NCI-H2227 (cell line): ENCODE results near the gene CCRL2.
"Not testable (repeated sequence)": the region's sequence is repeated elsewhere in the genome, so short reads cannot be mapped to it uniquely, and the experiment has no call there.

Experiments used
- DNase-seq: peaks from one replicate; lab custom pipeline; 2025; ENCODE audit not compliant: unreplicated experiment; lab: John Stamatoyannopoulos, UW

CCRL2 gene

DNA sequence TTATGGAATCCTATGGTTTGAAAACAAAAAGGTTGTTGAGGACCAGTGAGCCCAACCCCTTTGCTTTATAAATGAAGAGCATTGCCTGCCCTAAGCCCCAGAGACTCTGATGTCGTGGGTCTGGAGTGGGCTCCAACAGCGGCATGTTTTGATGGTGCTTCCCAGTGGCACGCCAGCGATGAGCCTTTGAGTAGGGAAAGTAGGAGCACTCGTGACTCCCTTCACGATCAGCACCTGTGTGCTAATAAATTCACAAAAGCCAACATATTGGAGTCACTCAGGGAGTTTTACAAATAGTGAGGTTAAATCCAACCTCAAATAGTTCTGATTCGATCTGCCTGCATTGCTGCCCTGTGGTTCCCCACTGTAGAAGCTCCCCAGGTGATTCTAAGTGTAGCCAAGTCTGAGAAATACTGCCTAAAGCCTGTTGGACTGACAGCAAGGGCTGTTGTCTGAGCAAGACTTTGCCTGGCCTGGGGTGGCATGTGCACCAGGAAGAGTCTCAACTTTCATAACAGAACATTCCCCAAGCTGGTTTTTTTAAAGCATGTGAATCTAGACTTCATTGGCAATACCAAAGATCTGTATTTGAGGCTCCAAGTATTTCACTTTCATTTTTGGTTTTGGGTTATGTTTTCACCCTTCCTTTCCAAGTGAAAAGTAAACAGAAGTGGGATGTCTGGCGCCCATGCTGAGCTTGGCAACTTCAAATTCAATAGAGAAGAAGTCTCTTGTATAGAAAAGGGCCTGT lies 26.4 kb upstream of the CCRL2 start:
- no peak for DNase-seq

DNA sequence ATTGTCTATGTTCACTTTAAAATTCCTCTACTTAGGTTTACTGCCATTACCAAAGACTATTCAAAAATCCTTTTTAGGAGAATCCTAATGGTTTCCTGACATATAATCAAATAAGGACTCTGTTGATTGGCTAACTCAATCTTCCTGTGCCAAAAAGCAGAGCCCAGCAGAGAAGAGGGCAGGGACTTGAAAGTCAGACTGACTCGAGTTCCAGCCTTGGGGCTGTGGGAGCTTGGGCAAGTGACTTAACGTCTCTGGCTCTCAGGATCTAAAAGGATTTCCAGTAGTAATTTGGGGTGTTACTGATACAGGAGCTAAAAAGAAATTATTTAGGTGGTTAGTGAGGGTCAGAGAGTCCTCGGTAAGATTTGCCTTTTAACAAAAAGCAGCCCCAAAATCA lies 25.4 kb upstream of the CCRL2 start:
- DNase-seq: no peak

DNA sequence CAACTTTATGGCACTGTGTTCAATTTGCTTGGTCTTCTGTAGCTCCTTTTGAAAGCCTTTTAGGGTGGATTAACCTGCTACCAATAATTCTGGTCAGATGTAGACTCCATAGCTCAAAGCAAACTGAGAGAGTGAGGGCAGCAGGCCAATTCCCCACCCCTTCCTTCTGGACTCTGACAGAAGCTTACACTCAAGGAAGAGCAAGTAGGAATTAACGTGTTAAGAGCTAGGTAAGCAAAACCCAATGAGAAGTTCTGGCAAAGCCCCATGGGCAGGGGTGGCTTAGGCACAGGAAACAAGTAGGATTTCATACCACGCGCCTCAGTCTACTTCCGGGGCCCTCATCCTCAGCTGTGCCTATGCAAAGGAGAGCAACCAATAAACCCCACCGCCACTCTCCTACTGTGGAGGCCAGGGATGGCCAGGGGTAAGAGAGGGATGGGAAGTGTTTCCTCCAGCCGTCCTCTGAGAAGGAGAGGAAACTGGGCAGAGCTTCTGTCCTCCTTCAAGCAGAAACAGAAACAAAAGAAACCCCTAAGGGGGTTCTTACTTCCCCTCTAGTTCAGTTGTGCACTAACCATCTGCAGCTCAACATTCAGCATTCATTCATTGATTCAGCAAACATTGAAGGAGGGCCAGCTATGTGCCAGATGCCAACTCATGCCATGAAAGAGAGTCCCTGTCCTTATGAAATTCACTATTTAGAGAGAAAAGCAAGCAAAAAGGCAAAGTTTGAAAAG lies 23.7 kb upstream of the CCRL2 start:
- no peak for DNase-seq

DNA sequence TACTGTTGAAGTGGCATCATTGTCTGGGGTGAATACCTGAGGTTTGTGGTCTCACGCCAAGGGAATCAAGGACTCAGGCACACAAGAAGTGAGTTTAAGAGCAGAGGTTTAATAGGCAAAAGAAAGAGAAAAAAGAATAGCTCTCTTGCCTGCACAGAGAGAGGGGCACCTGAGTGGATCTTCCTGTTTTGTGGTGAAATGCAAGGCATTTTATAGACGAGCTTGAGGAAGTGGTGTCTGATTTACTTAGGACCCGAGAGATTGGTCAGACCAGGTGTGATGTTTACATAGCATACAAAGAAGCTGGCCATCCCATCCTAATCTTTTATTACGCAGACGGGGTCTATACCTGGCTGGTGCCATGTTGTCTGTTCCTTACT lies 23.1 kb upstream of the CCRL2 start:
- no peak for DNase-seq

DNA sequence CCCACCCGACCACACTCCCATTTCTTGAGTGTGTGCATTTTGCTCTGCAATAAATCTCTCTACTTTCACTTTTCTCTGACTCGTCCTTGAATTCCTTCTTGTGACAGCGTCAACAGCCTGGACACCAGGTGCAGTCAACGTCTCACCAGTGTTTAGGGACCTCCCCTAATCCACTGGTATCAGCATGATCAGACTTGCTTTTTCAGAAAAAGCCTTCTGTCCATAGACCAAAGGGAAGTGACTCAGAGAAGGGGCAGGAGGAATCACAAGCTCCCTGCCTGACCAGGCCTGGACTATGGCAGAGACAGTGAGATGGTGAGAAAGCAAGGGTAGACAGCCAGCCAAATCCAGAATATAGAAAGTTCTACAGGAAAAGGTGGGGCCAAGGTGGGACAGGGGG lies 20.9 kb upstream of the CCRL2 start:
- no peak for DNase-seq

DNA sequence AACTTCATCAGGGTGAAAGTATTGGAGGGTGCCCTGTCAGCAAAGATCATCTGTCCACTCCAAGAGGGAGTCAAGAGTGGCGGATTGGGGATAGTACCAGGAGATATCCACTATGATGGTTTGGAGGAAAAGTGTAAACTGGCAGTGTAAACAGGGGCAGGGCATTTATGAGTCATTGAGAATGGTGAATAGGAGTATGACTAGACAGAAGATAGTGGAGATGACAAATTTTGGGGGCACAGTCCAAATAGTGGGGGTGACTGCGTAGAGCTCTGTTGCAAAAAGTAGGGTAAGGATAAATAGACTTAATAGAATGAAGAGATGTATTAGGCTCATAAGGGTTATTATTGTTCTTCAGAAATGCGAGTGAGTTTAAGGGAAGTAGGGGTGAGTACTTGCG lies 18.2 kb upstream of the CCRL2 start:
- DNase-seq: not testable (repeated sequence)

DNA sequence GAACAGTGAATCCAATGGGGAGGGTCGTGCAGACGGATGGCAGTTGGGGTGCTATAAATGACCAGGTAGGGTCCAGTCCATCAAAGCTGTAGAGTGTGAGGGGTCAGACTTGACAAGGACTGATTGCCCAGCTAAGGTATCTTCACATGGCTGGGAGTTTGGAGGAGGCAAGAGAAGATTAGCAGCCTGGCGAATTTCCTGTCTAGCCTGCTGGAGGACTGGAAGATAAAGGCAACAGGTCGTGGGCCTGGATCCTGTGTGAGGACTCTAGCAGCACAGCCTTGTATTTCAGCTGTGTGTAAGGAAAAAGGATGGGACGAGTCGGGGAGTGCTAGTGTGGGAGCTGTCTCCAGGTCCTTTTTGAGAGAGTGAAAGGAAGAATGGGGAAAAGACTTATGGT lies 17.8 kb upstream of the CCRL2 start:
- DNase-seq: no peak

DNA sequence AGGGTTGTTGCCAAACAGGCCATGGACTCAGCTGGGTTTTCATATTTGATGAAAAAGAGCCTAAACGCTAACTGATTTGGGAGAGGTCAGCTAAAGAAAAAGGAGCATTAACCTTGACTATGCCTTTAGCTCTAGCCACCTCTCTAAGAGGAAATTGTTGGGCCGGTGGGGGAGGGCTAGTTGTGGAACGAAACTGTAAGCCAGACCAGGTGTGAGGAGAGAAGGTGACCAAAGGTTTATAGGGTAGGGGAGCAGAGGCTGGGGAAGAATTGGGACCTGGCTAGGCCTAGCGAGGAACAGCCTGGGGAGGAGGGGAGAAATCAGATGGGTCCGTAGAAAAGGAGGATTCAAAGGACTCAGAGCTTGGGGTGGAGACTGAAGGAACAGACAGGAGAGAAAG lies 15.5 kb upstream of the CCRL2 start:
- DNase-seq: not testable (repeated sequence)

DNA sequence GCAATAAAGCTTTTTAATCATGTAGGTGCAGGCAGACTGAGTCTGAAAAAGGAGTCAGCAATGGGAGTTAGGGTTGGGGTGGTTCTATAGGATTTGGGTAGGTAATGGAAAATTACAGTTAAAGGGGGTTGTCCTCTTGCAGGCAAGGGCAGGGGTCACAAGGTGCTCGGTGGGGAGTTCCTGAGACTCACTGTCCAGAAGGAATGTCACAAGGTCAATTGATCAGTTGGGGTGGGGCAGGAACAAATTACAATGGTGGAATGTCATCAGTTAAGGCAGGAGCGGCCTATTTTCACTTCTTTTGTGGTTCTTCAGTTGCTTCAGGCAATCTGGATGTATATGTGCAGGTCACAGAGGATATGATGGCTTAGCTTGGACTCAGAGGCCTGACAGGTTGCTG lies 14.0 kb upstream of the CCRL2 start:
- no peak for DNase-seq

DNA sequence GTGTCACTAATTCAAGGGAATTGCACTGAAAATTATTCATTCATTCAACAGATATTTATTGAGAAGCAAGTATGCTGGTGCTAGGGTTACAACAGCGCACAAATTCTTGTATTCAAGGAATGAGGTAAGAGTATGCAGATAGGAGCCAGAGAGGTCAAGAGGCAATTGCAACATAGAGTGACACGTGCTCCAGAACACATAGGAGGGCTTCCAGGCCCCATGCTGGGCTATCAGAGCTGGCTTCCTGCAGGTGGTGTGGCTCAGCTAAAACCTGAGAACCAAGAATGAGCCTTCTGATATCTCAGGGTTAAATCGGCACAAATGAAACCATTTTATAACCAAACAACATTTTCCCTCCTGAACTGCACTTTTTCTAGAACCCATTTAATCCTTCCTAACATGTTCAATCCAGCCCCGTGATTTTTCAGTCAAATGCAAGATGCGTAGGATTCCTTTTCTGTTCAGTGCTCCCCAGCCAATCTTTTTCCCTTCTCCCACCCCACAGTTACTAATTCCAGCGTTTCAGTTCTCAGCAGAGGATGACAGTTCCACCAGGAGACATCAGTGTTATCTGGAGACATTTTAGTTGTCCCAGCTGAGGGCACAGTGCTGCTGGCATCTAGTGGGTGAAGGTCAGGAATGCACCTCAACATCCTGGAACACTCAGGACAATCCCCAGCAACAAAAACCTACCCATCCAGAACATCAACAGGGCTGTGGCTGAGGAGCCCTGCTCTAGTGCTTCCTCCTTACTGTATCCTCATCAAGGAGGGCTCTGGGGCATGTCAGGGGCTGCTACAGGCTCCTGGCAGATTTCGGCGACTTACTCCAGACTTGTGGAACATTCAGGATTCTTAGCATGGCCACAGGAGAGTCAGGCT lies 13.3 kb upstream of the CCRL2 start:
- DNase-seq: no peak

DNA sequence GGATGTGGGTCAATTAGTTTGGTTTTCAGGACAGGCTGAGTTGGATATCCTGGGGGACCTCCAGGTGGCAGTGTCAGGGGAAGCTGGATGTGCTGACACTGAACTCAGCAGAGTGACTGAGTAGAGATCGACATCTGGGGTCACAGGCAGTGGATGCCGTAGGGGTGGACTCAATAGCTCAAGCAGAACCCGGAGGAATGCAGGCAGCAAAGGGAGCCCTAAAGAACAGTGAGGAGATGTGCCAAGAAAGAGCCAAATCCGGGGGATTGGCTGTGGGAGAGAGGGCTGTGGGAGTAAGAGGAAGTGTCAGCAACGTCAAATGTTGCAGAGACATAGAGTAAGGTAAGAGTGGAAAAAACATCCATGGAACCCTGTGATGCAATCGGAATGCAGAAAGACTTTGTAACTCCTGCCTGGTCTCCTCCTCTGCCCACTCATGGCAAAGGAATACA lies 11.8 kb upstream of the CCRL2 start:
- DNase-seq: no peak

DNA sequence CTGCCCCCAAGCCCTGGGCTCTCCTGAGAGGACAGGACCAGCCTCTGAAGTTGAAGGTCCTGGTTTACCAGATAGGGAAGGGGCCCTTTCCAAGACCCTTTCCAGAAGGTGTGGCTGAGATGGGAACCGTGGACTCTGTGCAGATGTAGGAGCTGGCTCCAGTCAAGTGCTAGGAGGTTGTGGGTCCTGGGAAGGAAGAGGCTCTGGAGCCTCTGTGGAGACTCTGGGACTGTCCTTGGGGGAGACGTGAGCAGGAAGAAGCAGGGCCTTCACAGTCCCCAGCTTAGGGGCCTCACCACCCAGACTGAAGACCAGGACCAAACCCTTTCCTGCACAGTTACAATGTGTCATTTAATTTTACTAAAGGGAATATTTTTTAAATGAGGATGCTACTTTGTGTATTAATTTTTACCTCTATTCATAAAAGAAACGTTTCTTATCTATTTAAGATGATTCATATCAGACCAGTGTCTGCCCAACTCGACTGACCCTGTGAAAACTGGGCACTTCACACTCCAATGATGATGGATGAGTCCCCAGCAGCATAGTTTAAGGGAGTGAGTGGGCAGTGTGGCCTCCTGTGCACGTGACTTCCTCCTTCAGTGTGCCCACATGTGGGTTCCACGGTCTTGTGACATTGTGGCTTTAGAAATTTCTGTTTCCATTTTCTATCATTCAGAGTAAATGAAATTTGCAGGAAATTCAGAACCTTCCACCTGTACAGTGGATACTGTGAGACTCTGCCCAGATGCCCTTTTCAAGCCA lies 11.1 kb upstream of the CCRL2 start:
- DNase-seq: no peak

DNA sequence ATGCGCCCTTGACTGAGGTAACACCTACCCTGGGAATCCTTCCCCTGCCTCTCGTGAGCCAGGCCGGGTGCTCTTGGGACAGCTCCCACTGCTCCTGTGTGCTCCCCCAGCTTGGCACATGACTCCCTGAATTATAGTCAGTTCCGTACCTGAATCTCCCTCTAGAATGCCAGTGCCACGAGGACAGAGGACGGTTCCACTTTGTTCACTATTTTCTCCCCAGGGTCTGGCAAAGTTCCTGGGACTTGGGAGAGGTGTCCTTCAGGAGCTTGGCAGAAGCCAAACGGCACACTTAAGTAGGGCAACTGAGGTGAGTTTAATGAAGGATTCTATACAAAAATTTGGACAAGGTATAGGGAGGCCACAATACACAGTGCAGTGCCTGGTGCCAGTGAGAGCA lies 9.9 kb upstream of the CCRL2 start:
- DNase-seq: no peak

DNA sequence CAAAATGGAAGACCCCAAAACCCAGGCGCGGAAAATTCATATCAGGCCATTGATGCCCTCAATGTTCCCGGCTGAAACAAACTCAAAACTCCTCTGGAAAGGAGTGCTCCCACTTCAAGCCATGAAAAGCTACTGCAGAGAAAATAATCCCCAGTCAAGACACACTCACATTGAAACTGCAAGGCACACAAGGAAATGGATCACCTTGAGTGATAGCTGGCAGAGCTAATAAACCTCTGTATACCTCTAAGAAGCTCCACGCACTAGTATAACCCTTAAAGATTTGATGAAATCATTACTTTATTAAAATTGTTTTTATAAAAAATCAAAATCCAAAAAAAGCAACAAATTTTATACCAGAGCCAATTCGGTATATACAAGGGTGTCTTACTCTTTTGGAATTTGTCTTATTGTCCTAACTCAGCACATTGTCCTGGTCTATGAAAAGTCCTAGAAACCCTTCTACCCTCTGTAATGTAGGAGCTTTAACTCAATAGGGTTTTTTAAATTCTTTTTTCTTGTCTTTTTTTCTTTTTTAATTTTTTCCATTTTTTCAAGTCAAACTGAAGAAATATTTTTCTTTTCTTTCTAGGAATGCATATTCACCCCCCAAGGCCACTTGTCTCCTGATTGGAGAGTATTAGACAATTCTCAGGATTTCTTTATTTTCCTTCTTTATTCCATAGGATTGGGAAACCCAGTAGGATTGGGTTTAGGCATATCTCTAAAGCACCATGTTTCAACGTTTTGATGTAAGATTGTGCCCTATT lies 8.7 kb upstream of the CCRL2 start:
- no peak for DNase-seq

DNA sequence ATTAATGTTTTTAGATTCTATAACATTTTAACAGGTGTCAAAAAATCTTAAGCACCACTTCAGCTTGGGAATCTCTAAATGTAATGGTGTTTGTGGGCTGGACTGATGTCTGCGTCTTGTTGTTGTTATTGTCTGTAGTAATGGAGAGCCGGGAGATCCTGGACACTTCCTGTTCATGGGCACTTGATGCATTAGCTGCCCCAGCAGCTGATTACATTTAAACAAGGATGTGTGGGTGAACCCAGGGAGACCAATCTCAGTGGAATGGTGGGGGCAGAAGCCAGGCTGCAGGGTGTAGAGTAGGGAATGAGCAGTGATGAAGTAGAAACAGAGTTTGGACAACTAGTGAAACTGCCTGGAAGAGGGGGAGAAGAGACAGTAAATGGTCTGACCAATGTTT lies 8.0 kb upstream of the CCRL2 start:
- DNase-seq: no peak

DNA sequence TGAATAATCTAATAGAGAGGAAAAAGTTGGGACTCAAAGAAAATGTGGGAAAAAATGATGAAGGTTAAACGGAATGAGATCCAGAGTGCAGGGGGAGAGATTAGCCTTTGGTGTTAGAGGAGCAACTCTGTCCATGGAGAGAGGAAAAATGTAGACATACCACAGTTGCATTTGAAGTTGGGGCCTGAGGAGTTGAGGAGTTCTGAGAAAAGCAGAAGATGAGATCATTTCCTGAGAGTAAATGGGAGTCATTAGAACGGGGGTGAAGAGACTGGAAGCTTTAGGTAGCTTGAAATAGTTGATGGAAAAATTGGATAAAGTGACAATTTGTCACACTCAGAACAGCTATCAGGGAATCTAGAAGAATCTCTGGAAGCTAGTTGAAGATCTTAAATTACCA lies 7.5 kb upstream of the CCRL2 start:
- DNase-seq: no peak

DNA sequence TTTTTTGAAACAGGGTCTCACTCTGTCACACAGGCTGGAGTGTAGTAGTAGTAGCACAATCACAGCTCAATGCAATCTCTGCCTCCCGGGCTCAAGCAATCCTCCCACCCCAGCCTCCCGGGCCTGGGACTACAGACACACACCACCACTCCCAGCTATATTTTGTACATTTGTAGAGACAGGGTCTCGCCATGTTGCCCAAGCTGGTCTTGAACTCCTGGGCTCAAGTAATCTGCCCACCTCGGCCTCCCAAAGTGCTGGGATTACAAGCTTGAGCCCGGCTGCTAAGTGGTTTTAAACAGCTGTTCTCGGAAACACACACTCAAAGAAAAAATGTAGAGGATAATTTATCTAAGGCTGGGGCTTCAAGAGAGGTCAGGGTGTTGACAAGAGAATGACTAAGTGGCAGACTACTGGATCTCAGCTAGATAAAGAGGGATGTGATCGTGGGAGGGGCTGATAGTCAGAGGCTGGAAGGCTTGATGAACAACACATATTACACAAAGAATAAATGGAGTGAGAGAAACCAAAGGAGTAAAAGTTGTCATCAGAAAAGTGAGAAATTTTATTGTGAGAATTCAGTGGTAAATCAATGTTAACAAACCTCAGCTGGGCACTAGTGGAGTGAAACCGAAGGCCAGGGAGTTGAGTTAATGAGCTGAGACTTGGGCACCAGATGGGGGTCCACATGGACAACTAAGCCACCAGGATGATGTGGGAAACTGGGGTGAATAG lies 6.9 kb upstream of the CCRL2 start:
- peak; percentile 61 for DNase-seq

DNA sequence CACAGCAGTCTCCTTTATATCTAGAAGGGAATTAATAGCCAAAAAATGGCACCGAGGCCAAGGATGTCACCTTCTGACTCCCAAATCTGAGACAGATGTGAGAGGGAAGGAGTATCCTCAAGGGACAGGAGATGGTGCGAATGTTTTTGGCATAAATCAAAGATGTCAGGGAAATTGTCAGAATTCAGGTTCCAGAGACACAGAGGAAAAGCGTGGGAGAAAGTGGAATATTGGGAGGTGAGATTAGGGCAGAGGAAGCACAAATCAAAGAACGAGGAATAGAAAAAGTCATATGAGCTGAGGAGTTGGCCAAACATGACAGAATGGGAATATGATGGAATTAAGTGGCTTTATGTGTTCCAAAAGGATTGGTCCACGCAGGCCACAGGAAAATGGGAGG lies 6.2 kb upstream of the CCRL2 start:
- DNase-seq: no peak

DNA sequence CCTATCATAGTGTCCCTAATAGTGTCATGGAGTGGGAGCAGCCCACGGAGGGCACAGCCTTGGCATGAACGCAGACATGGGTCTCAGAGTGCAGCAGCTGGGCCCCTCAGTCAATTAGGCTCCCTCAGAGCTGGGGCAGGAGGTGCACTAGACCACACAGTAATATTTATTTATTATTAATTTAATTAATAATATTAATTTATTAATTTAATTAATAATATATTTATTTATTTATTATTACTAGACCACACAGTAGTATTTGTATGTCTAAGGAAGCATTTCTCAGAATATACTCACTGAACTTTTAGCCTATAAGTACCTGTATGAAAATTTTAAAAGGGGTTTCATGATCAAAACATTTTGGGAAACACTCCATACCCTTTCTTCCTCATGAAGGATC lies 5.5 kb upstream of the CCRL2 start:
- DNase-seq: no peak

DNA sequence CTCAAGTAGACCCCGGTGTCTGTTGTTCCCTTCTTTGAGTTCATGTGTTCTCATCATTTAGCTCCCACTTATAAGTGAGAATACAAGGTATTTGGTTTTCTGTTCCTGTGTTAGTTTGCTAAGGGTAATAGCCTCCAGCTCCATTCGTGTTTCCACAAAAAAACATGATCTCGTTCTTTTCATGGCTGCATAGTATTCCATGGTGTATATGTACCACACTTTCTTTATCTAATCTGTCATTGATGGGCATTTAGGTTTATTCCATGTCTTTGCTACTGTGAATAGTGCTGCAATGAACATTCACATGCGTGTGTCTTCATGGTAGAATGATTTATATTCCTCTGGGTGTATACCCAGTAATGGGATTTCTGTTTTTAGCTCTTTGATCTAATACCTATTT lies 4.2 kb upstream of the CCRL2 start:
- DNase-seq: not testable (repeated sequence)
